ENCODE data around the gene SLC2A1. TPM values are rescaled to one million over a fixed set of nuclear protein-coding genes. Genes with fewer than 3 reads are reported as not detected.

SLC2A1 gene
- polyA plus RNA-seq, 2 donors = 70.3 to 115 TPM

GRCh38 chr1:42981871-42982270 is 23.2 kb upstream of the SLC2A1 start:
- Histone ChIP-seq H3K4me1 (ENCODE audit: control insufficient read depth in 2 of 2, insufficient read depth in 2 of 2, low read length in 1 of 2) (no peaks in the 10 kb centered on the region), H3K27ac (ENCODE audit: low read depth in 2 of 2, low read length in 1 of 2) (no peak overlapping the region), H3K27me3 (ENCODE audit: control insufficient read depth in 1 of 2, insufficient read depth in 2 of 2, low read length in 2 of 2) (no peaks in the 10 kb centered on the region), H3K4me3 (ENCODE audit: low read depth in 1 of 2, low read length in 2 of 2) (no peak overlapping the region), H3K36me3 (ENCODE audit: control insufficient read depth in 2 of 2, insufficient read depth in 2 of 2, low read length in 1 of 2) (peaks cover 0 to 2% of the 10 kb centered on the region in 2 donors), H3K9me3 (ENCODE audit: control insufficient read depth in 2 of 2, insufficient read depth in 1 of 2, low read depth in 1 of 2, low read length in 1 of 2) (no peaks in the 10 kb centered on the region)
- WGBS, 2 donors = 80 to 83% methylated on average over 6 of the region's 6 CpGs

DNA sequence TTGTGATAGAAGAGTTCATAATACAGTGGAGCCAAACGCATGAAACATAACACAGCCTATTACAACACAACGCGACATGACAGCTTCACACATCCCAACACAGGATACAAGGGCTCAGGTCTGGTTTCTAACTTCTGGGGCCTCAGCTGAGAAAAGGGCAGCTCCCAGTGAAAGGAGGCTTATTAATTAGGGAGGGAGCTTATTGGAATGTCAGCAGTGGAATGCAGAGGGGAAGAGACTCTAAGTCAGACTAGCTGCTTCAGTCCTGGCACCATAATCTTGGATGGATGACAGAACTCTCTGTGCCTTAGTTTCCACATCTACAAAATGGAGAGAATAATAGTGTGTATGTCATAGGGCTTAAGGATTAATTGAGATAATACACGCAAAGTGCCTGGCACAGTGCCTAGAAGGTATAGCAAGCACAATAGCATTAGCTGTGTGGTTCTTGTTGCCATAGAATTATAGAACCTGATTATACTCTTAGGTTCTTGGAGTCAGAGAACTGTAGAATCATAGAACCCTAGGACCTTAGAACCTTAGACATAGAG is 22.7 kb upstream of the SLC2A1 start:
- no peak overlapping the region for H3K4me3 ChIP-seq (ENCODE audit: low read depth in 1 of 2, low read length in 2 of 2)
- H3K9me3 ChIP-seq (ENCODE audit: control insufficient read depth in 2 of 2, insufficient read depth in 1 of 2, low read depth in 1 of 2, low read length in 1 of 2) = no peaks in the 10 kb centered on the region
- peaks cover 0 to 2% of the 10 kb centered on the region in 2 donors for H3K36me3 ChIP-seq (ENCODE audit: control insufficient read depth in 2 of 2, insufficient read depth in 2 of 2, low read length in 1 of 2)
- no peak overlapping the region for H3K27ac ChIP-seq (ENCODE audit: low read depth in 2 of 2, low read length in 1 of 2)
- H3K4me1 ChIP-seq (ENCODE audit: control insufficient read depth in 2 of 2, insufficient read depth in 2 of 2, low read length in 1 of 2) = no peaks in the 10 kb centered on the region
- 64 to 66% methylated on average over 4 of the region's 4 CpGs for WGBS, 2 donors
- H3K27me3 ChIP-seq (ENCODE audit: control insufficient read depth in 1 of 2, insufficient read depth in 2 of 2, low read length in 2 of 2) = no peaks in the 10 kb centered on the region

- Histone ChIP-seq H3K36me3 (ENCODE audit: control insufficient read depth in 2 of 2, insufficient read depth in 2 of 2, low read length in 1 of 2) (peaks cover 0 to 5% of the 10 kb centered on the region in 2 donors), H3K4me1 (ENCODE audit: control insufficient read depth in 2 of 2, insufficient read depth in 2 of 2, low read length in 1 of 2) (no peaks in the 10 kb centered on the region), H3K9me3 (ENCODE audit: control insufficient read depth in 2 of 2, insufficient read depth in 1 of 2, low read depth in 1 of 2, low read length in 1 of 2) (no peaks in the 10 kb centered on the region), H3K27me3 (ENCODE audit: control insufficient read depth in 1 of 2, insufficient read depth in 2 of 2, low read length in 2 of 2) (no peaks in the 10 kb centered on the region), H3K27ac (ENCODE audit: low read depth in 2 of 2, low read length in 1 of 2) (no peak overlapping the region), H3K4me3 (ENCODE audit: low read depth in 1 of 2, low read length in 2 of 2) (no peak overlapping the region)
- 73 to 89% methylated on average over 9 of the region's 9 CpGs for whole genome bisulfite sequencing, 2 donors
Observed at GRCh38 chr1:42979896-42980800, 21.5 kb upstream of the SLC2A1 start.

DNA sequence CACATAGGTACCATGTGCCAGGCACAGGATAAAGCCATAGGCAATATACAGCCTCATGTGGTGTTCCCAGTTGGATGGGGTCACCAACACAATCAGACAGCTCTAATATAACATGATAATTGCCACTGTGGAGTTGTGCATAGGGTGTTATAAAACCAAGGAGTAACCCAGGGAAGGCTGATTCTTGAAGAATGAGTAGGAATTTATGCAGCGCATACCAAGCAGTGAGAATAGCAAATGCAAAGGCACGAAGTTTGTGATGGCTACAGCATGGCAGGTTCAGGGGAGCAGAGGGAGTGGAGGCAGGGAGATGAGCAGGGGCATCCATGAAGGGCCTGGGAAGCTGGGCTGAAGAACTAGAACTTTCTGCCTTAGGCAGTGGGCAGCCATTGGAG is 20.4 kb upstream of the SLC2A1 start:
- no peak overlapping the region for H3K4me3 ChIP-seq (ENCODE audit: low read depth in 1 of 2, low read length in 2 of 2)
- H3K27me3 ChIP-seq (ENCODE audit: control insufficient read depth in 1 of 2, insufficient read depth in 2 of 2, low read length in 2 of 2) = no peaks in the 10 kb centered on the region
- no peaks in the 10 kb centered on the region for H3K4me1 ChIP-seq (ENCODE audit: control insufficient read depth in 2 of 2, insufficient read depth in 2 of 2, low read length in 1 of 2)
- no peak overlapping the region for H3K27ac ChIP-seq (ENCODE audit: low read depth in 2 of 2, low read length in 1 of 2)
- no peaks in the 10 kb centered on the region for H3K9me3 ChIP-seq (ENCODE audit: control insufficient read depth in 2 of 2, insufficient read depth in 1 of 2, low read depth in 1 of 2, low read length in 1 of 2)
- WGBS, 2 donors = 92 to 93% methylated on average over 2 of the region's 2 CpGs
- peaks cover 0 to 3% of the 10 kb centered on the region in 2 donors for H3K36me3 ChIP-seq (ENCODE audit: control insufficient read depth in 2 of 2, insufficient read depth in 2 of 2, low read length in 1 of 2)

DNA sequence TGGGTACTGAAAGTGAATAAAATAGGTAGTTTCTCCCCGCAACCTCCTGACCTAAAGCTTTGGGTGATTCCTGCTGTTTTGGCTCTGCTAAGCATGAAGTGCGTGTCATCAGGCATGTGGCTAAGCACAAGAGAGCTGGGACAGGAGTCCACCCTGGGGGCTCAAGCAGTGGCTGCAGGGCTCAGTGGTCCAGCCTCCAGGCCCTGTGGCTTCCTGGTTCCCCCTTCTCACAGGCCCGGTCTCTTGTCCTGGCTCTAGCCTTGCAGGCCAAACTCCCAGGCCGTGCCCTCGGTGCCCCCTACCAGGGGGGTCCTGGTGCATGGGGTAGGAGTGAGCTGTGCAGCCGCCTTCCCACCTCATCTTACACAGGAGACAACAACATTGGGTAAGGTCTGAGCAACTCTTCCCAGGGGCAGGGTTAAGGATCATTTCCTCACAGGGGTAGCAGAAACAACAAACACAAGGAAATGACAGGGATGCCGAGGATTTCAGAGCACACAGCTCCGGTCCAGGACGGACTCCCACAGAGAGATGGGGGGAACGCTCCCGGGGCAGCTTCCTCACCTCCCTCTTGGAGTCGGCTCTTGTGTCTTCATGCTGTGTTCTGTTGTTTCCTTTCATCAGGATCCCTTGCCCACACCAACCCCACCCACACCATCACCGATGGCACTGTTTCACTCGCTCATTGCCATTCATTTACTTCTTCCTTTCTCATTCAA is 19.8 kb upstream of the SLC2A1 start:
- WGBS, 2 donors = 83 to 90% methylated on average over 14 of the region's 14 CpGs
- Histone ChIP-seq H3K4me3 (ENCODE audit: low read depth in 1 of 2, low read length in 2 of 2) (no peak overlapping the region), H3K27ac (ENCODE audit: low read depth in 2 of 2, low read length in 1 of 2) (no peak overlapping the region), H3K9me3 (ENCODE audit: control insufficient read depth in 2 of 2, insufficient read depth in 1 of 2, low read depth in 1 of 2, low read length in 1 of 2) (no peaks in the 10 kb centered on the region), H3K27me3 (ENCODE audit: control insufficient read depth in 1 of 2, insufficient read depth in 2 of 2, low read length in 2 of 2) (no peaks in the 10 kb centered on the region), H3K4me1 (ENCODE audit: control insufficient read depth in 2 of 2, insufficient read depth in 2 of 2, low read length in 1 of 2) (no peaks in the 10 kb centered on the region), H3K36me3 (ENCODE audit: control insufficient read depth in 2 of 2, insufficient read depth in 2 of 2, low read length in 1 of 2) (peaks cover 0 to 3% of the 10 kb centered on the region in 2 donors)

DNA sequence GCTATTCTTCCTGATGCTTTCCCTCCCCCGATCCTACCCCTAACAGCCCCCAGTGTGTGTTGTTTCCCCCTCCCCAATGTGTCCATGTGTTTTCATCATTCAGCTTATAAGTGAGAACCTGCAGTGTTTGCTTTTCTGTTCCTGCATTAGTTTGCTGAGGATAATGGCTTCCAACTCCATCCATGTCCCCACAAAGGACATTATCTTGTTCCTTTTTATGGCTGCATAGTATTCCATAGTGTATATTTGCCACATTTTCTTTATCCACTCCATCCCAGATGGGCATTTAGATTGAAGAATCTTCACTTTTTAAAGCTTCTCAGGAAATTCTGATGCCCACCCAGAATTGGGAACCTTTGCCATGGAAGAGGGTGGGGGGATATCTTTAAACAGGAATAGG is 19.0 kb upstream of the SLC2A1 start:
- no peaks in the 10 kb centered on the region for H3K4me1 ChIP-seq (ENCODE audit: control insufficient read depth in 2 of 2, insufficient read depth in 2 of 2, low read length in 1 of 2)
- H3K27me3 ChIP-seq (ENCODE audit: control insufficient read depth in 1 of 2, insufficient read depth in 2 of 2, low read length in 2 of 2) = no peaks in the 10 kb centered on the region
- no peak overlapping the region for H3K27ac ChIP-seq (ENCODE audit: low read depth in 2 of 2, low read length in 1 of 2)
- 84 to 95% methylated on average over 1 of the region's 1 CpG for WGBS, 2 donors
- H3K36me3 ChIP-seq (ENCODE audit: control insufficient read depth in 2 of 2, insufficient read depth in 2 of 2, low read length in 1 of 2) = peaks cover 0 to 6% of the 10 kb centered on the region in 2 donors
- H3K4me3 ChIP-seq (ENCODE audit: low read depth in 1 of 2, low read length in 2 of 2) = no peak overlapping the region
- H3K9me3 ChIP-seq (ENCODE audit: control insufficient read depth in 2 of 2, insufficient read depth in 1 of 2, low read depth in 1 of 2, low read length in 1 of 2) = no peaks in the 10 kb centered on the region

DNA sequence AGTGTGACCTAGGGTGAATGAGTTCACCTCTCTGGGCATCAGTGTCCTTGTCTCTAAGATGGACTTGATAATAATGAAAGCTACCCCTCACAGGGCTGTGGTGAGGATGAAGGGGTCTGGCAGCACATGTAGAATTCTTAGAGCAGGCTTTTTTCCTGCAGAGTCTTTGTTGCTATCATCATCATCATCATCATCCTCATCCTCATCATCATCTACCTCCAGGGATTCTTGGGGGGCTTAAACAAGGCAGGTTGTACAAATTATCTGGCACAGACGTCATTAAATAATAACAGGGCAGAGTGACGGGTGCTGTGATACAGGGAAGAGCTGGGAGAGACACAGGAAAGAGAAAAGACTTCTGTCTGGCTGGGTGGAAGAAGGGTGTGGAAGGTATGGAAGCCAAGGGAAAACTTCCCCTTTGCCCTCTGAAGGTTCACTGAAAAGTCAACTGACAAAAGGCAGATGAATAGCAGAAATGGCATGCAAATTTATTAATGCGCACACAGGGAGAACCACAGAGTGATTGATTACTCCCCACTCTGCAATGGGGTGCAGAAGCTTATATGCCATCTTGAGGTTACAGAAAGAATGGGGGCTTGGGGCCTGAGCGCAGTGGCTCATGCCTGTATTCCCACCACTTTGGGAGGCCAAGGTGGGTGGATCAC is 17.0 kb upstream of the SLC2A1 start:
- Histone ChIP-seq H3K36me3 (ENCODE audit: control insufficient read depth in 2 of 2, insufficient read depth in 2 of 2, low read length in 1 of 2) (peaks cover 0 to 6% of the 10 kb centered on the region in 2 donors), H3K4me1 (ENCODE audit: control insufficient read depth in 2 of 2, insufficient read depth in 2 of 2, low read length in 1 of 2) (no peaks in the 10 kb centered on the region), H3K27ac (ENCODE audit: low read depth in 2 of 2, low read length in 1 of 2) (no peak overlapping the region), H3K27me3 (ENCODE audit: control insufficient read depth in 1 of 2, insufficient read depth in 2 of 2, low read length in 2 of 2) (no peaks in the 10 kb centered on the region), H3K4me3 (ENCODE audit: low read depth in 1 of 2, low read length in 2 of 2) (no peak overlapping the region), H3K9me3 (ENCODE audit: control insufficient read depth in 2 of 2, insufficient read depth in 1 of 2, low read depth in 1 of 2, low read length in 1 of 2) (no peaks in the 10 kb centered on the region)
- 89 to 90% methylated on average over 4 of the region's 4 CpGs for WGBS, 2 donors

DNA sequence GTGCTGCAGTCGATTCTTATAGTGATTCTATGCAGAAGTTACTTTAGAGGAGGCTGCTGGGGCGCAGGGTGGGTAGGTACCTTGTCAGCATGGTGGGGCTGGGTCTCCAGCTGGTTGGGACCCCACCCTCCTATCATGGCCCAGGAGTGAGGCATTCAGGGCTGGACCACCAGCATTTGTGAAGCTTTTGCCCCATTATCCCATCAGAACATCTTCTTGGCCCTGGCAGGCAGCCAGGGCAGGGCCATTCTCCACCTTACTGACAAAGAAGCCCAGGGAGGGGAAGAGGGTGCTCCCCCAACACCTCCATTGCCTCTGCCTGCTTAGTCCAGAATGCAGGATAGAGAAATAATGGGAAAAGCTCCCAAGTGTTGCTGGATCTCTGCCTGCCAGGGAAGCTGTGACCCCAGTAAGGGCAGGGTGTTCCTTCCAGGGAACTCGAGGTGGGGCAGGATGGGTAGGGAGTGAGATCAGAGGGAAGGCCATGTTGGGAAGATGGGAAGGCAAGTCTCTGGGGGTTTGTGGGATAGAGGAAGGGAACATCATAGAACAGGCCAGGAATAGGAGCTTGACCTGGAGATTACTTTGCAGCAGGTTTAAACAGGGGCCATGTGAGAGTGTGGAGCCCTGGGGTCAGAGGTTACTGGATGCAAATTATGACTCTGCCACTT is 16.2 kb upstream of the SLC2A1 start:
- Histone ChIP-seq H3K27ac (ENCODE audit: low read depth in 2 of 2, low read length in 1 of 2) (no peak overlapping the region), H3K36me3 (ENCODE audit: control insufficient read depth in 2 of 2, insufficient read depth in 2 of 2, low read length in 1 of 2) (peaks cover 0 to 6% of the 10 kb centered on the region in 2 donors), H3K4me1 (ENCODE audit: control insufficient read depth in 2 of 2, insufficient read depth in 2 of 2, low read length in 1 of 2) (no peaks in the 10 kb centered on the region), H3K4me3 (ENCODE audit: low read depth in 1 of 2, low read length in 2 of 2) (no peak overlapping the region), H3K27me3 (ENCODE audit: control insufficient read depth in 1 of 2, insufficient read depth in 2 of 2, low read length in 2 of 2) (no peaks in the 10 kb centered on the region), H3K9me3 (ENCODE audit: control insufficient read depth in 2 of 2, insufficient read depth in 1 of 2, low read depth in 1 of 2, low read length in 1 of 2) (no peaks in the 10 kb centered on the region)
- WGBS, 2 donors = 83 to 85% methylated on average over 3 of the region's 3 CpGs

DNA sequence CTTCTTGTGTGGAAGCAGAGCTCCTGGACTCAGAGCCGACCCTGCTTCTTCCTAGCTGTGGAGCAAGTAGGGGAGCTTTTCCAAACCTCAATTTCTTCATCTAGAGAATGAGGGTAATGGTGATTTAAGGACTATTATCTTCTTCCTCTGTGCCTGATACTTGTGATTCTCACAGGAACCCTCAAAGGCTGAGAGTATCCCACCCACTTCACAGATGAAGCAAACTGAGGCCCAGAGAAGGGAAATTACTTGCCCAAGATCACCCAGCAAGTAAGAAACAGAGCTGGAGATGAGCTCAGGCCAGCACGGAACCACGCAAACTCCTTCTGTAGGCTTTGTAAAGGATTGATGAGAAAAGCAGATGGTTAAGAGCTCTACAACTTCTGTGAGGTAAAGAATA is 15.1 kb upstream of the SLC2A1 start:
- H3K27me3 ChIP-seq (ENCODE audit: control insufficient read depth in 1 of 2, insufficient read depth in 2 of 2, low read length in 2 of 2) = no peaks in the 10 kb centered on the region
- H3K9me3 ChIP-seq (ENCODE audit: control insufficient read depth in 2 of 2, insufficient read depth in 1 of 2, low read depth in 1 of 2, low read length in 1 of 2) = no peaks in the 10 kb centered on the region
- H3K36me3 ChIP-seq (ENCODE audit: control insufficient read depth in 2 of 2, insufficient read depth in 2 of 2, low read length in 1 of 2) = peaks cover 0 to 6% of the 10 kb centered on the region in 2 donors
- no peak overlapping the region for H3K4me3 ChIP-seq (ENCODE audit: low read depth in 1 of 2, low read length in 2 of 2)
- WGBS, 2 donors = 97 to 98% methylated on average over 3 of the region's 3 CpGs
- H3K27ac ChIP-seq (ENCODE audit: low read depth in 2 of 2, low read length in 1 of 2) = no peak overlapping the region
- H3K4me1 ChIP-seq (ENCODE audit: control insufficient read depth in 2 of 2, insufficient read depth in 2 of 2, low read length in 1 of 2) = no peaks in the 10 kb centered on the region

Measured in esophagus (tissue), 2 donors.